MCF 10A (cell line): Measurements from ENCODE around the gene TNFRSF6B. TPM values are rescaled to one million over a fixed set of nuclear protein-coding genes. Genes with fewer than 3 reads are reported as not detected.

Experiments
- BruUV-seq: library from RNA; stranded (reverse); fragments of 400-500 nt; replicated peaks from 2 replicates; lab custom pipeline; 2021; lab: Mats Ljungman, UMichigan
- CTCF ChIA-PET: fragments of 300-600 bp; sonication (Branson Sonifier 250); formaldehyde crosslinking; extraction: SDS; loops from one replicate; lab custom pipeline; 2021; ENCODE audit warnings: antibody characterized with exemption, inconsistent platforms; lab: Yijun Ruan, JAX
- POLR2A ChIA-PET: fragments of 300-600, 350-650 bp; sonication (Branson Sonifier 250); formaldehyde crosslinking; extraction: SDS; loops from one replicate; lab custom pipeline; 2020; ENCODE audit warnings: antibody characterized with exemption, inconsistent platforms; lab: Yijun Ruan, JAX
- DNase-seq: peaks from one replicate; pipeline ENCODE4 v3.0.0-alpha.2; 2018; ENCODE audit not compliant: unreplicated experiment
- H3K27ac Mint-ChIP-seq: one replicate; pipeline ENCODE4 v1.8.0; 2022; ENCODE audit warnings: mild to moderate bottlenecking, low read depth, mixed read lengths; ENCODE audit not compliant: unreplicated experiment
- H3K27me3 Mint-ChIP-seq: one replicate; pipeline ENCODE4 v1.8.0; 2022; ENCODE audit warnings: mixed read lengths; ENCODE audit not compliant: insufficient read depth, unreplicated experiment
- H3K36me3 Mint-ChIP-seq: one replicate; pipeline ENCODE4 v1.8.0; 2022; ENCODE audit warnings: mild to moderate bottlenecking, moderate library complexity, mixed read lengths; ENCODE audit not compliant: insufficient read depth, unreplicated experiment
- H3K4me1 Mint-ChIP-seq: one replicate; pipeline ENCODE4 v1.8.0; 2022; ENCODE audit warnings: mixed read lengths; ENCODE audit not compliant: insufficient read depth, unreplicated experiment
- H3K4me3 Mint-ChIP-seq: one replicate; pipeline ENCODE4 v1.8.0; 2022; ENCODE audit warnings: mild to moderate bottlenecking, moderate library complexity, mixed read lengths; ENCODE audit not compliant: unreplicated experiment
- H3K9me3 Mint-ChIP-seq: one replicate; pipeline ENCODE4 v1.8.0; 2022; ENCODE audit warnings: mixed read lengths; ENCODE audit not compliant: unreplicated experiment
- CTCF ChIP-seq: fragments of 200-600 bp; IDR thresholded peaks from one replicate; pipeline ENCODE4 v1.8.0; 2022; ENCODE audit warnings: antibody characterized with exemption, mild to moderate bottlenecking; ENCODE audit not compliant: unreplicated experiment
- intact Hi-C: fragments of 100-400 bp; cut with micrococcal nuclease; formaldehyde crosslinking; loops from 2 replicates; pipeline ENCODE4 v1.14.1; 2022
- total RNA-seq: library from RNA; stranded (reverse); gene quantifications from 2 replicates; pipeline ENCODE4 v1.2.3, GENCODE V29; 2022

Gene TNFRSF6B
- total RNA-seq, 1 experiment from 2014 or later, result 24.4 TPM

- Mint-ChIP-seq H3K9me3 (no peaks in the 10 kb centered on the region), H3K4me1 (peaks cover 17% of the 10 kb centered on the region), H3K27me3 (no peaks in the 10 kb centered on the region), H3K4me3 (peak overlapping the region; percentile 72), H3K27ac (peak overlapping the region; percentile 75), H3K36me3 (peaks cover 53% of the 10 kb centered on the region)
- TSS peak; percentile 50 for BruUV-seq
- DNase-seq, result peak; percentile 35
- ChIA-PET POLR2A (interaction anchor here (0.7 to 5.4 kb wide), 19 partner anchors 8 to 362 kb away, joined by 3 to 79 read pairs (median 5); partner anchors contain the start of genes ARFRP1, PRPF6, PTK6 and RTEL1), CTCF (interaction anchor here (1.3 to 2.0 kb wide), 3 partner anchors 7 to 162 kb away, joined by 5 to 7 read pairs (median 6); partner anchors contain the start of genes ARFRP1, PTK6 and ZGPAT)
- intact Hi-C loops, result loop anchor here (2.0 to 5.0 kb wide), 3 partner anchors 17 to 162 kb away; partner anchors contain the start of genes PTK6 and RTEL1
- no peak for TF ChIP-seq CTCF
Observed at GRCh38 chr20:63699466-63700198, 3.2 kb downstream of the TNFRSF6B start.

GRCh38 chr20:63700199-63701050, 4.0 kb downstream of the TNFRSF6B start:
- no TSS peak for BruUV-seq
- POLR2A ChIA-PET, result interaction anchor here (1.0 to 5.4 kb wide), 6 partner anchors 7 to 280 kb away, joined by 3 to 79 read pairs (median 9); partner anchors contain the start of genes ARFRP1, PRPF6 and ZGPAT
- Mint-ChIP-seq H3K4me1 (peaks cover 17% of the 10 kb centered on the region), H3K9me3 (no peaks in the 10 kb centered on the region), H3K27ac (peak overlapping the region; percentile 75), H3K4me3 (no peak overlapping the region), H3K27me3 (no peaks in the 10 kb centered on the region), H3K36me3 (peaks cover 53% of the 10 kb centered on the region)
- no peak for TF ChIP-seq CTCF
- CTCF ChIA-PET, result no interaction called here
- intact Hi-C loops, result no loop called here
- no peak for DNase-seq

- H3K4me3 Mint-ChIP-seq, result no peak overlapping the region
- H3K27ac Mint-ChIP-seq, result no peak overlapping the region
- H3K36me3 Mint-ChIP-seq, result peaks cover 52% of the 10 kb centered on the region
- ChIA-PET POLR2A (interaction anchor here (1.0 to 2.0 kb wide), 2 partner anchors 40 to 280 kb away, joined by 5 to 13 read pairs; partner anchors contain the start of gene PRPF6), CTCF (no interaction called here)
- no peak for DNase-seq
- BruUV-seq, result no TSS peak
- no peaks in the 10 kb centered on the region for H3K9me3 Mint-ChIP-seq
- intact Hi-C loops, result no loop called here
- TF ChIP-seq CTCF, result no peak
- no peaks in the 10 kb centered on the region for H3K27me3 Mint-ChIP-seq
- peaks cover 16% of the 10 kb centered on the region for H3K4me1 Mint-ChIP-seq
Observed at GRCh38 chr20:63701051-63701328, 4.5 kb downstream of the TNFRSF6B start.
